ENCODE measurements around the gene ZNF609.

DNA sequence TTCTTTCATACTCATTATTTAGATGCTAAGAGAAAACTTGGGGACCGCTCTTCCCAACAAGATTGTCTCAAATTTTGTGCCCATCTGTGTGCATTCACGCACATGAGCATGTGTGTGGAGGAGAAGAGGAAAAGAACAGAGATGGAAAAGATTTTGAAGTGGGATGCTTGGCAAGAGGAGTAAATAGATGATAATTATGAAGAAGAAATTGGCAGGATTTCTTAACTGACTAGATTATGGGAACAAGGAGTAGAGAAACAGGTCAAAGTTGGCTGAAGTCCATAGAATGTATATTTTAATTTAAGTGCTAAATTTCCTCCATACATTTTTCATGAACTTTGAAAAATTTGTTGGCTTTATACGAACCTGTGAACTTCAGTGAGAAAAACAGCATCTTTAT, 100.1 kb downstream of the ZNF609 start:
- no peak for TF ChIP-seq CTCF (IDR thresholded peaks at IDR 0.05)
- TF ChIP-seq KDM1A (IDR thresholded peaks at IDR 0.05; ENCODE audit: low read depth): no peak
- TF ChIP-seq CEBPB (IDR thresholded peaks at IDR 0.05): no peak
- no peak for TF ChIP-seq SMC3 (IDR thresholded peaks at IDR 0.05)
- TF ChIP-seq EP300 (IDR thresholded peaks at IDR 0.05): no peak
- no peak for TF ChIP-seq POLR2AphosphoS2 (conservative IDR thresholded peaks at IDR 0.05; ENCODE audit: low read length)
- no peak for TF ChIP-seq MAX (IDR thresholded peaks at IDR 0.05)
- no peak for TF ChIP-seq POLR2A (IDR thresholded peaks at IDR 0.05; ENCODE audit: low read length)
- no peak for TF ChIP-seq NFE2L2 (conservative IDR thresholded peaks at IDR 0.05; ENCODE audit: low read length)

Measured in A549 (cell line).